ENCODE data around the gene FLAD1. TPM values are rescaled to one million over a fixed set of nuclear protein-coding genes. Genes with fewer than 3 reads are reported as not detected.
A peak's percentile ranks its signal among the peaks of the same experiment; 100 is the strongest.

Gene FLAD1
- total RNA-seq, 1 donor from 2014 or later: 35.9 TPM

DNA sequence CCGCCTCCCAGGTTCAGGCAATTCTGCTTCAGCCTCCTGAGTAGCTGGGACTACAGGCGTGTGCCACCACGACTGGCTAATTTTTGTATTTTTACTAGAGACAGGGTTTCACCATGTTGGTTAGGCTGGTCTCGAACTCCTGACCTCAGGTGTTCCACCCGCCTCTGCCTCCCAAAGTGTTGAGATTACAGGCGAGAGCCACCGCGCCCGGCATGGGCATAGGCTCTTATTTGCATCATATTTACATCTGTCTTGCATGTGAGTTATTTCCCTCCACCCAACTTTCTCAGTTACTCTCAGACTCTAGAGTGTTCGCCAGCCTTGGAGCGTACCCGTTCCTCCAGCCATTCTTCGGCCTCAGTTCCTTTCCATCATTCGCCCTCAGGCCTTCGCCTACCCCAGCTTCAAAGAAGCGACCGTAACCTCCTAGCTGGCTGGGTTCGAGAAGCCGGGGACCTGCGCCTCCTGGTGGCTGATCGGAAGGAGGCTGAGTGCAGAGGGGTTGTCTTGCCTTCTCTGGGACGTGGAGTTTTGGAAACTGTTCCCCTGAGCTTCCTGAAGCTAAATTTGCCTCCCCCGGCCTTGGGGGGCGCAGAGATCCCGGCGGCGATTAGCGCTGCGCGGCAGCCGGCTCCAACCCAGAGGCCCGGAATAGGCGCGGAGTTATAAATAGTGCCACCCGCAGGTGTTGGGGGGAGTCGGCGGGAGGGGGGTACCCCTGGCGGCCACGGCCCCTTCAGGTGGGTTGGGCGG lies 15.8 kb downstream of the FLAD1 start:
- no peaks in the 10 kb centered on the region for H3K9me3 Mint-ChIP-seq (ENCODE audit: unreplicated experiment)
- peaks cover 10% of the 10 kb centered on the region for H3K27me3 Mint-ChIP-seq (ENCODE audit: unreplicated experiment)
- peaks cover 21% of the 10 kb centered on the region for H3K4me1 Mint-ChIP-seq (ENCODE audit: unreplicated experiment)
- TF ChIP-seq, protein P1, sequence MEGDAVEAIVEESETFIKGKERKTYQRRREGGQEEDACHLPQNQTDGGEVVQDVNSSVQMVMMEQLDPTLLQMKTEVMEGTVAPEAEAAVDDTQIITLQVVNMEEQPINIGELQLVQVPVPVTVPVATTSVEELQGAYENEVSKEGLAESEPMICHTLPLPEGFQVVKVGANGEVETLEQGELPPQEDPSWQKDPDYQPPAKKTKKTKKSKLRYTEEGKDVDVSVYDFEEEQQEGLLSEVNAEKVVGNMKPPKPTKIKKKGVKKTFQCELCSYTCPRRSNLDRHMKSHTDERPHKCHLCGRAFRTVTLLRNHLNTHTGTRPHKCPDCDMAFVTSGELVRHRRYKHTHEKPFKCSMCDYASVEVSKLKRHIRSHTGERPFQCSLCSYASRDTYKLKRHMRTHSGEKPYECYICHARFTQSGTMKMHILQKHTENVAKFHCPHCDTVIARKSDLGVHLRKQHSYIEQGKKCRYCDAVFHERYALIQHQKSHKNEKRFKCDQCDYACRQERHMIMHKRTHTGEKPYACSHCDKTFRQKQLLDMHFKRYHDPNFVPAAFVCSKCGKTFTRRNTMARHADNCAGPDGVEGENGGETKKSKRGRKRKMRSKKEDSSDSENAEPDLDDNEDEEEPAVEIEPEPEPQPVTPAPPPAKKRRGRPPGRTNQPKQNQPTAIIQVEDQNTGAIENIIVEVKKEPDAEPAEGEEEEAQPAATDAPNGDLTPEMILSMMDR (IDR thresholded peaks at IDR 0.05; ENCODE audit: unreplicated experiment): peak; percentile 83
- peak overlapping the region; percentile 45 for H3K27ac Mint-ChIP-seq (ENCODE audit: unreplicated experiment)
- H3K4me3 Mint-ChIP-seq (ENCODE audit: unreplicated experiment): peak overlapping the region; percentile 77
- H3K36me3 Mint-ChIP-seq (ENCODE audit: low read depth, unreplicated experiment): no peaks in the 10 kb centered on the region
- peak; percentile 74 for DNase-seq (ENCODE audit: low spot score)

DNA sequence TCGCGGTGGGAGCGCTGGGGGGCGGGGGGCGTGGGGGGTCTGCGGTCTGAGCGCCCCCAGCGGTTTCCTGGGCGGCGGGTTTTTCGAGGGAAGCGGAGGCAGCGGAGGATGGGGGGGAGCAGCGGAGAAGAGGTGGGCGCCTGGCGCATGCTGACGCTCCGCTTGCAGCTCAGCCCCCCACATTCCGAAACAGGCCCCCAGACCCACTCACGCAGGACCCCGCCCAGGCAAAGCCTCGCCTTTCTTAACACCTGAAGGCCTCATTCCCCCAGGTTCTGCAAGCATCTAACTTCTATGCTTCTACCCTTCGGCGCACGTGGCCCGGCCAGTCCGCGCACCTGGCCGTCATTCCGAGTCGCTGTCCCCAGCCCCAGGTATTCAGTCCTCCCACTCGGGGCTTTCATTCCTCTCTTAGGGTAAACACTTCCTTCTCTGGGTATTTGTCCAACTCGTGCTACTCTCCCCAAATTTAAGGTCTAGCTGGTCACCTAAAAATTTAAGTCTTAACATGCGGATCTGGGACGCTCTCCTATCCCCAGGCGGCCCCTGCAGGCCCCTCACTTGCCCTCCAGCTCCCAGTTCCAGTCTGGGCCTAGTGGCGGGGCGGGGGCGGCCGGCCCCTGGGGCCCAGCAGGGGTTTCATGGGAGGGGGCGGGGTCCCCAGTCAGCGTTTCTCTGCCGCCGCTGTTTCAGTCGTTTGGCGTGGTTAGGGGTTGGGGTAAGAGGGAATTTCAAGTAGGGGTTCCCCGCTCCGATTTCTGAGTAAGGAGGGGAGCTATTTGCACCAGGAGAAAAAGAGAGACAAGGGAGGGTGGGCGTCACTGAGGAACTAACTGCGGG lies 16.6 kb downstream of the FLAD1 start:
- Mint-ChIP-seq H3K9me3 (ENCODE audit: unreplicated experiment) (no peaks in the 10 kb centered on the region), H3K4me1 (ENCODE audit: unreplicated experiment) (peaks cover 22% of the 10 kb centered on the region), H3K27ac (ENCODE audit: unreplicated experiment) (peak overlapping the region; percentile 87), H3K27me3 (ENCODE audit: unreplicated experiment) (peaks cover 13% of the 10 kb centered on the region), H3K36me3 (ENCODE audit: low read depth, unreplicated experiment) (no peaks in the 10 kb centered on the region), H3K4me3 (ENCODE audit: unreplicated experiment) (peak overlapping the region; percentile 91)
- TF ChIP-seq, protein P1 (IDR thresholded peaks at IDR 0.05; ENCODE audit: unreplicated experiment): no peak
- peak; percentile 46 for DNase-seq (ENCODE audit: low spot score)

DNA sequence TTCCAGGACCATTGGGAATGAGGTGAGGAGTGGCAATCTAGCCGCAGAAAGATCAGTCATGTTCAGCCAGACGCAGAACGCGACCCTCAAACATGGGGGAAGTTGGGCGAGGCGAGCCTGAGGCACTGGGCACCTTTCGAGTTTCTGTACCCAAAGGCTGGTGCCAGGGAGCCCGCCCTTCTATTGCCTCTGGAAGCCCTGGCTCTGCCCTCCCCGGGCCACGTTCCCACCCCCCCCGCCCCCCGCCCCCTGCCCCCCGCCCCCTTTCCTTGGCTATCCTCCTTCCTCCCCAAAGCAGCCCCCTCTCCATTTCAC lies 17.2 kb downstream of the FLAD1 start:
- Mint-ChIP-seq H3K9me3 (ENCODE audit: unreplicated experiment) (no peaks in the 10 kb centered on the region), H3K4me3 (ENCODE audit: unreplicated experiment) (peak overlapping the region; percentile 91), H3K36me3 (ENCODE audit: low read depth, unreplicated experiment) (no peaks in the 10 kb centered on the region), H3K27ac (ENCODE audit: unreplicated experiment) (peak overlapping the region; percentile 87), H3K4me1 (ENCODE audit: unreplicated experiment) (peaks cover 19% of the 10 kb centered on the region), H3K27me3 (ENCODE audit: unreplicated experiment) (peaks cover 13% of the 10 kb centered on the region)
- TF ChIP-seq, protein P1 (IDR thresholded peaks at IDR 0.05; ENCODE audit: unreplicated experiment): no peak
- peak; percentile 31 for DNase-seq (ENCODE audit: low spot score)

DNA sequence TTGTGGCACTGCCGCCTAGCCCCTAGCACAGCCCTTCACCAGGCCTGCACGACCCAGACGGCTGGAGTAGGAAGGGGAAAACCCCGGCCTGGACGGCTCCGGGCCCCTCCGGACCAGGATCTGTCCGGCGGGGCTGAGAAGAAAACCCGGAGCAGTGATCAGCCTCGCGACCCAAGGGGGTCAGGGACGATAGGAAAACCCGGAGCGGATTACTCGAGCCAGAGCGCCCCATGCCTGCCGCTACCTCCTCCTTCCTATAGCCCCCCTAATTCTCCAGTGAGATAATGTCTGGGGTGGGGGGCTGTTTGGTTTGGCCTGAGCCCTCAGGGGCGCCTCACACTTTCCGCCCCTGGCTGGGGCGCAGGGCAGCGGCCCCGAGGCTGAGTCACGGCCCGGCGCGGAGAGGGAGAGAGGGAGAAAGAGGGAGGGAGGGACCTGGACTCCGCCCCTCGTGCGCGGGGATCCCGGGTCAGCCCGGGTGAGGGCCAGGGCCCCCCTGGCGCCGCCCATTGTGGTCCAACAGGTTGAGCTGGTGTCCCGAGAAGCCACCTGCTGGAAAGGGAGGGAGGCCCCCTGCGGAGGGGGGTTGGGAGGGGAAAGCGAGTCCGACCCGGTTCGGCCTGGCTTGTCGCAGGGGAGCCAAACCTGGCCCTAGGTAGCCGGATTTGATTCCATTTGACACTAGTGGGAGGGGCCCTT lies 17.7 kb downstream of the FLAD1 start:
- H3K27me3 Mint-ChIP-seq (ENCODE audit: unreplicated experiment): peaks cover 13% of the 10 kb centered on the region
- no peak overlapping the region for H3K27ac Mint-ChIP-seq (ENCODE audit: unreplicated experiment)
- TF ChIP-seq, protein P1 (IDR thresholded peaks at IDR 0.05; ENCODE audit: unreplicated experiment): no peak
- H3K4me3 Mint-ChIP-seq (ENCODE audit: unreplicated experiment): peak overlapping the region; percentile 84
- H3K36me3 Mint-ChIP-seq (ENCODE audit: low read depth, unreplicated experiment): no peaks in the 10 kb centered on the region
- peak; percentile 82 for DNase-seq (ENCODE audit: low spot score)
- H3K4me1 Mint-ChIP-seq (ENCODE audit: unreplicated experiment): peaks cover 22% of the 10 kb centered on the region
- no peaks in the 10 kb centered on the region for H3K9me3 Mint-ChIP-seq (ENCODE audit: unreplicated experiment)

Data from endothelial cell (in vitro differentiated cells).